IMR-90 (cell line): ENCODE data around the gene MYO9A. TPM values are rescaled to one million over a fixed set of nuclear protein-coding genes. Genes with fewer than 3 reads are reported as not detected.

Source experiments
- ATAC-seq: fragments of 200-7000 bp; cut with Tn5 transposase; 2 replicates; pipeline ENCODE4 v1.9.1; 2020; ENCODE audit warnings: low read depth, mild to moderate bottlenecking, moderate library complexity
- BruUV-seq: library from RNA; stranded (reverse); fragments of 400-500 nt; replicated peaks from 2 replicates; lab custom pipeline; 2021; lab: Mats Ljungman, UMichigan
- CTCF ChIA-PET: fragments of 300-600 bp; formaldehyde crosslinking; extraction: SDS; loops from one replicate; lab custom pipeline; 2021; ENCODE audit warnings: antibody characterized with exemption; lab: Yijun Ruan, JAX
- POLR2A ChIA-PET: fragments of 300-600 bp; sonication (Branson Sonifier 250); formaldehyde crosslinking; loops from one replicate; lab custom pipeline; 2022; ENCODE audit warnings: antibody characterized with exemption; ENCODE audit not compliant: unreplicated experiment; lab: Charles Lee
- DNase-seq: peaks from one replicate; pipeline ENCODE4 v3.0.0; 2013
- H2AFZ ChIP-seq: replicated peaks from 2 replicates; pipeline ENCODE3; 2013; ENCODE audit warnings: low read length, mild to moderate bottlenecking; ENCODE audit not compliant: poor library complexity
- H2AK5ac ChIP-seq: 2 replicates; pipeline ENCODE4 v1.6.1; 2013; ENCODE audit warnings: low read depth, low read length, inconsistent platforms
- H2AK9ac ChIP-seq: replicated peaks from 2 replicates; pipeline ENCODE3; 2013; ENCODE audit warnings: mild to moderate bottlenecking, low read depth, low read length, moderate library complexity; ENCODE audit not compliant: poor library complexity
- H2BK120ac ChIP-seq: 2 replicates; pipeline ENCODE4 v1.6.1; 2013; ENCODE audit warnings: low read depth, low read length, inconsistent platforms
- H2BK15ac ChIP-seq: 3 replicates; pipeline ENCODE4 v1.6.1; 2013; ENCODE audit warnings: low read depth, low read length, inconsistent platforms
- H2BK20ac ChIP-seq: 2 replicates; pipeline ENCODE4 v1.6.1; 2013; ENCODE audit warnings: low read depth, mild to moderate bottlenecking, inconsistent platforms, low read length, moderate library complexity
- H2BK5ac ChIP-seq: 2 replicates; pipeline ENCODE4 v1.6.1; 2013; ENCODE audit warnings: mild to moderate bottlenecking, low read depth, low read length, inconsistent platforms; ENCODE audit not compliant: poor library complexity, severe bottlenecking
- H3K14ac ChIP-seq: replicated peaks from 2 replicates; pipeline ENCODE4 v1.6.1; 2013; ENCODE audit warnings: low read depth, low read length, inconsistent platforms
- H3K18ac ChIP-seq: 2 replicates; pipeline ENCODE4 v1.6.1; 2013; ENCODE audit warnings: low read depth, low read length, control low read depth
- H3K23ac ChIP-seq: 2 replicates; pipeline ENCODE4 v1.6.1; 2013; ENCODE audit warnings: low read depth, low read length, inconsistent platforms
- H3K27ac ChIP-seq: 2 replicates; pipeline ENCODE4 v1.5.1; 2013; ENCODE audit warnings: mild to moderate bottlenecking, control low read depth, low read length; ENCODE audit not compliant: insufficient read depth
- H3K27me3 ChIP-seq: 2 replicates; pipeline ENCODE4 v1.6.1; 2013; ENCODE audit warnings: low read length; ENCODE audit not compliant: control insufficient read depth, insufficient read depth
- H3K36me3 ChIP-seq: 2 replicates; pipeline ENCODE4 v1.6.1; 2013; ENCODE audit warnings: low read length, mixed read lengths; ENCODE audit not compliant: control insufficient read depth, insufficient read depth
- H3K4ac ChIP-seq: 2 replicates; pipeline ENCODE4 v1.6.1; 2013; ENCODE audit warnings: low read depth, low read length, inconsistent platforms
- H3K4me1 ChIP-seq: 2 replicates; pipeline ENCODE4 v1.6.1; 2013; ENCODE audit warnings: low read length, mixed read lengths; ENCODE audit not compliant: control insufficient read depth, insufficient read depth
- H3K4me2 ChIP-seq: 2 replicates; pipeline ENCODE4 v1.6.1; 2013; ENCODE audit warnings: low read depth, mild to moderate bottlenecking, control low read depth, low read length, moderate library complexity
- H3K4me3 ChIP-seq: 2 replicates; pipeline ENCODE4 v1.5.1; 2013; ENCODE audit warnings: low read depth, mild to moderate bottlenecking, control low read depth, low read length, moderate library complexity; ENCODE audit not compliant: insufficient read depth
- H3K56ac ChIP-seq: 2 replicates; pipeline ENCODE4 v1.6.1; 2013; ENCODE audit warnings: low read length, inconsistent platforms; ENCODE audit not compliant: insufficient read depth; ENCODE audit errors: extremely low read depth
- H3K79me1 ChIP-seq, 2 experiments: 2 replicates each; pipeline ENCODE4 v1.6.1; 2013; ENCODE audit warnings: low read length in 2 of 2, inconsistent platforms in 1 of 2, low read depth in 1 of 2
- H3K9ac ChIP-seq: 2 replicates; pipeline ENCODE4 v1.6.1; 2013; ENCODE audit warnings: low read depth, low read length, control low read depth
- H3K9me1 ChIP-seq: 2 replicates; pipeline ENCODE4 v1.6.1; 2013; ENCODE audit warnings: low read length, inconsistent platforms; ENCODE audit not compliant: insufficient read depth
- H3K9me3 ChIP-seq: 2 replicates; pipeline ENCODE4 v1.6.1; 2013; ENCODE audit warnings: low read length; ENCODE audit not compliant: control insufficient read depth, insufficient read depth
- H4K20me1 ChIP-seq: 2 replicates; pipeline ENCODE4 v1.6.1; 2013; ENCODE audit warnings: low read length, inconsistent platforms; ENCODE audit not compliant: insufficient read depth
- H4K5ac ChIP-seq: 2 replicates; pipeline ENCODE4 v1.6.1; 2013; ENCODE audit warnings: mild to moderate bottlenecking, low read depth, low read length, control low read depth
- H4K8ac ChIP-seq, 2 experiments: 2 replicates each; pipeline ENCODE4 v1.6.1; 2013; ENCODE audit warnings: low read depth in 2 of 2, low read length in 2 of 2, control low read depth in 1 of 2, inconsistent platforms in 1 of 2
- H4K91ac ChIP-seq: 2 replicates; pipeline ENCODE4 v1.6.1; 2013; ENCODE audit warnings: low read depth, low read length, inconsistent platforms; ENCODE audit not compliant: insufficient read depth
- BHLHE40 ChIP-seq: fragments of 150-350 bp; IDR thresholded peaks from 2 replicates; pipeline ENCODE4 v1.6.1; 2016; ENCODE audit warnings: mild to moderate bottlenecking, low read depth, low read length
- CEBPB ChIP-seq: IDR thresholded peaks from 2 replicates; pipeline ENCODE4 v1.6.1; 2012; ENCODE audit warnings: low read depth, low read length, improper control_type of control experiment
- CHD1 ChIP-seq: IDR thresholded peaks from 2 replicates; pipeline ENCODE4 v1.6.1; 2012; ENCODE audit warnings: low read depth, low read length, improper control_type of control experiment
- MAFK ChIP-seq: IDR thresholded peaks from 2 replicates; pipeline ENCODE4 v1.6.1; 2012; ENCODE audit warnings: low read depth, low read length, improper control_type of control experiment
- MAZ ChIP-seq: IDR thresholded peaks from 2 replicates; pipeline ENCODE4 v1.6.1; 2012; ENCODE audit warnings: low read depth, mild to moderate bottlenecking, low read length, improper control_type of control experiment, moderate library complexity, borderline replicate concordance
- MXI1 ChIP-seq: IDR thresholded peaks from 2 replicates; pipeline ENCODE4 v1.6.1; 2012; ENCODE audit warnings: low read depth, mild to moderate bottlenecking, low read length, moderate library complexity, borderline replicate concordance
- NFE2L2 ChIP-seq: fragments of 150-350 bp; IDR thresholded peaks from 2 replicates; pipeline ENCODE4 v1.6.1; 2016; ENCODE audit warnings: low read depth, mild to moderate bottlenecking, low read length
- POLR2A ChIP-seq: IDR thresholded peaks from 2 replicates; pipeline ENCODE4 v1.6.1; 2012; ENCODE audit warnings: mild to moderate bottlenecking, low read depth, low read length
- RAD21 ChIP-seq: IDR thresholded peaks from 2 replicates; pipeline ENCODE4 v1.6.1; 2012; ENCODE audit warnings: low read length, improper control_type of control experiment
- RCOR1 ChIP-seq: IDR thresholded peaks from 2 replicates; pipeline ENCODE4 v1.6.1; 2012; ENCODE audit warnings: mild to moderate bottlenecking, low read length, improper control_type of control experiment; ENCODE audit not compliant: insufficient replicate concordance
- RFX5 ChIP-seq: IDR thresholded peaks from 2 replicates; pipeline ENCODE4 v1.8.0; 2012; ENCODE audit warnings: low read depth, mild to moderate bottlenecking, low read length, moderate library complexity
- SMC3 ChIP-seq: fragments of 150-350 bp; IDR thresholded peaks from 2 replicates; pipeline ENCODE4 v1.6.1; 2016; ENCODE audit warnings: low read depth, mild to moderate bottlenecking, antibody characterized with exemption, low read length, moderate library complexity
- WGBS, 2 experiments: methylation state at CpG; one replicate each; pipeline versions ENCODE4 v1.1.5 to v1.1.7; 2013; ENCODE audit warnings: missing lambda C conversion rate in 2 of 2; ENCODE audit not compliant: insufficient read length in 1 of 2; ENCODE audit errors: extremely low coverage in 2 of 2; 5-methylcytosine and 5-hydroxymethylcytosine counted together
- dilution Hi-C: fragments of 300-500 bp; cut with HindIII; formaldehyde crosslinking; loops from one replicate; pipeline ENCODE4 v1.14.3; 2018; ENCODE audit warnings: low sequenced_read_pairs; ENCODE audit not compliant: unreplicated experiment
- in situ Hi-C: fragments of 300-500 bp; cut with MboI; formaldehyde crosslinking; loops from 3 replicates; pipeline ENCODE4 v1.14.3; 2019; ENCODE audit warnings: low sequenced_read_pairs, inconsistent platforms, mixed read lengths
- intact Hi-C: fragments of 100-400 bp; cut with micrococcal nuclease; formaldehyde crosslinking; loops from 2 replicates; pipeline ENCODE4 v1.10.0; 2022
- polyA plus RNA-seq, 3 experiments: library from polyadenylated mRNA; depleted of rRNA; stranded (reverse); fragments of >200 nt; gene quantifications; 2 replicates each; pipeline ENCODE4 v1.2.3, GENCODE V29; 2012; ENCODE audit warnings: low replicate concordance in 1 of 3
- total RNA-seq: library from RNA; depleted of rRNA; stranded (reverse); fragments of >200 nt; gene quantifications from 2 replicates; pipeline ENCODE4 v1.2.3, GENCODE V29; 2012
- TF ChIP-seq, protein P1 (sequence below): fragments of 150-350 bp; IDR thresholded peaks from 2 replicates; pipeline ENCODE4 v1.6.1; 2016; ENCODE audit warnings: low read depth, mild to moderate bottlenecking, low read length, moderate library complexity, borderline replicate concordance
- TF ChIP-seq, protein P2 (sequence below): fragments of 150-350 bp; IDR thresholded peaks from 2 replicates; pipeline ENCODE4 v1.6.1; 2017; ENCODE audit warnings: mild to moderate bottlenecking, antibody characterized with exemption, low read length, low read depth

The MYO9A gene
- total and polyA plus RNA-seq, 2 of the 4 experiments (the other 2 are of a cell fraction), result 6.0 to 49.5 TPM

DNA sequence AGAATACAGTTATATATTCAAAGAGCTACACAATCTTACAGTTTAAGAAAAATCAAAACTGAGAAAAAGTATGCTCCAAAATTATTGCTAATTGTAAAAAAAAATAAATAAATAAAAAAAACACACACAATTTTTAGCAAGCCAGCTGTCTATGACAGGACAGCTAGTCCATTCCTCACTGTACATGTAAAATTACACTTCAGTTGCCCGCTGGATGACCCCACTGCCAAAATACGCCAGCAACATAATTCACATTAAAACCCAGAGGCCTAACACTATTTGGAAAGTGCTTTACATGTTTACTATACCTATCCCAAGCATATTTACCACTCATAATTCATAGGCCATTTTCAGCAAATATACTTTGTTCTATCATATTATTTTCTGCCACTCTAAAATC is 5.8 kb downstream of the MYO9A start:
- H3K4me3 ChIP-seq, result no peak overlapping the region
- peaks cover 20 to 61% of the 10 kb centered on the region in 2 experiments for H3K79me1 ChIP-seq
- ChIA-PET POLR2A (interaction anchor here (0.6 kb wide), 1 partner anchor 38 kb away, joined by 4 read pairs; no protein-coding TSS in a partner anchor), CTCF (no interaction called here)
- H3K14ac ChIP-seq, result no peak overlapping the region
- no peak overlapping the region for H2BK20ac ChIP-seq
- TF ChIP-seq MAFK, result no peak
- TF ChIP-seq, protein P1, sequence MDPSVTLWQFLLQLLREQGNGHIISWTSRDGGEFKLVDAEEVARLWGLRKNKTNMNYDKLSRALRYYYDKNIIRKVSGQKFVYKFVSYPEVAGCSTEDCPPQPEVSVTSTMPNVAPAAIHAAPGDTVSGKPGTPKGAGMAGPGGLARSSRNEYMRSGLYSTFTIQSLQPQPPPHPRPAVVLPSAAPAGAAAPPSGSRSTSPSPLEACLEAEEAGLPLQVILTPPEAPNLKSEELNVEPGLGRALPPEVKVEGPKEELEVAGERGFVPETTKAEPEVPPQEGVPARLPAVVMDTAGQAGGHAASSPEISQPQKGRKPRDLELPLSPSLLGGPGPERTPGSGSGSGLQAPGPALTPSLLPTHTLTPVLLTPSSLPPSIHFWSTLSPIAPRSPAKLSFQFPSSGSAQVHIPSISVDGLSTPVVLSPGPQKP, result no peak
- TF ChIP-seq POLR2A, result no peak
- TF ChIP-seq SMC3, result no peak
- no peak for TF ChIP-seq RFX5
- TF ChIP-seq NFE2L2, result no peak
- TF ChIP-seq, protein P2, sequence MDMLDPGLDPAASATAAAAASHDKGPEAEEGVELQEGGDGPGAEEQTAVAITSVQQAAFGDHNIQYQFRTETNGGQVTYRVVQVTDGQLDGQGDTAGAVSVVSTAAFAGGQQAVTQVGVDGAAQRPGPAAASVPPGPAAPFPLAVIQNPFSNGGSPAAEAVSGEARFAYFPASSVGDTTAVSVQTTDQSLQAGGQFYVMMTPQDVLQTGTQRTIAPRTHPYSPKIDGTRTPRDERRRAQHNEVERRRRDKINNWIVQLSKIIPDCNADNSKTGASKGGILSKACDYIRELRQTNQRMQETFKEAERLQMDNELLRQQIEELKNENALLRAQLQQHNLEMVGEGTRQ, result no peak
- TF ChIP-seq BHLHE40, result no peak
- no peak for TF ChIP-seq MXI1
- TF ChIP-seq CEBPB, result no peak
- no peak for TF ChIP-seq CHD1
- TF ChIP-seq MAZ, result no peak
- TF ChIP-seq RCOR1, result no peak
- TF ChIP-seq RAD21, result no peak
- no peak overlapping the region for H2BK120ac ChIP-seq
- no peak overlapping the region for H4K5ac ChIP-seq
- H3K27me3 ChIP-seq, result no peaks in the 10 kb centered on the region
- no peak overlapping the region for H3K27ac ChIP-seq
- H3K23ac ChIP-seq, result no peak overlapping the region
- no peaks in the 10 kb centered on the region for H3K9me1 ChIP-seq
- in situ Hi-C loops (no loop called here), intact Hi-C loops (no loop called here), dilution Hi-C loops (no loop called here)
- H3K36me3 ChIP-seq, result no peaks in the 10 kb centered on the region
- WGBS, 2 experiments, result no CpG with 5 or more reads among the region's 2 CpGs
- H2AK5ac ChIP-seq, result no peak overlapping the region
- H3K56ac ChIP-seq, result no peak overlapping the region
- ATAC-seq (no peak), DNase-seq (no peak)
- no peak overlapping the region for H2AK9ac ChIP-seq
- no peak overlapping the region for H2BK15ac ChIP-seq
- no peak overlapping the region for H3K18ac ChIP-seq
- H4K8ac ChIP-seq, result no peak overlapping the region
- peaks cover 2% of the 10 kb centered on the region for H3K4me1 ChIP-seq
- H3K4me2 ChIP-seq, result no peak overlapping the region
- H4K20me1 ChIP-seq, result peaks cover 50% of the 10 kb centered on the region
- no peaks in the 10 kb centered on the region for H3K9me3 ChIP-seq
- H4K91ac ChIP-seq, result no peak overlapping the region
- H2AFZ ChIP-seq, result no peak overlapping the region
- H2BK5ac ChIP-seq, result no peak overlapping the region
- no peak overlapping the region for H3K4ac ChIP-seq
- H3K9ac ChIP-seq, result no peak overlapping the region
- no TSS peak for BruUV-seq
